ENCODE data around the gene PFAS.

DNA sequence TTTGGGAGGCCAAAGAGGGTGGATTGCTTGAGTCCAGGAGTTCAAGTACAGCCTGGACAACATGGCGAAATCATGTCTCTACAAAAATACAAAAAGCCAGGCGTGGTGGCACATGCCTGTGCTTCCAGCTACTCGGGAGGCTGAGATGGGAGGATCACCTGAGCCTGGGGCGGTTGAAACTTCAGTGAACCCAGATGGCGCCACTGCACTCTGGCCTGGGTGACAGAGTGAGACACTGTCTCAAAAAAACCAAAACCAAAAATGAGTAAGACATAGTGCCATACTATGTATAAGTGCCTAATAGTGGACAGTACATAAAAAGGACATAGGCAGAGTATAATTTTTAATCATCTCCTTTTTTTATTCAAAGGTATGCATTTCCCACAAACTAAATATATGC lies 5.3 kb upstream of the PFAS start:
- TF ChIP-seq, protein P1, sequence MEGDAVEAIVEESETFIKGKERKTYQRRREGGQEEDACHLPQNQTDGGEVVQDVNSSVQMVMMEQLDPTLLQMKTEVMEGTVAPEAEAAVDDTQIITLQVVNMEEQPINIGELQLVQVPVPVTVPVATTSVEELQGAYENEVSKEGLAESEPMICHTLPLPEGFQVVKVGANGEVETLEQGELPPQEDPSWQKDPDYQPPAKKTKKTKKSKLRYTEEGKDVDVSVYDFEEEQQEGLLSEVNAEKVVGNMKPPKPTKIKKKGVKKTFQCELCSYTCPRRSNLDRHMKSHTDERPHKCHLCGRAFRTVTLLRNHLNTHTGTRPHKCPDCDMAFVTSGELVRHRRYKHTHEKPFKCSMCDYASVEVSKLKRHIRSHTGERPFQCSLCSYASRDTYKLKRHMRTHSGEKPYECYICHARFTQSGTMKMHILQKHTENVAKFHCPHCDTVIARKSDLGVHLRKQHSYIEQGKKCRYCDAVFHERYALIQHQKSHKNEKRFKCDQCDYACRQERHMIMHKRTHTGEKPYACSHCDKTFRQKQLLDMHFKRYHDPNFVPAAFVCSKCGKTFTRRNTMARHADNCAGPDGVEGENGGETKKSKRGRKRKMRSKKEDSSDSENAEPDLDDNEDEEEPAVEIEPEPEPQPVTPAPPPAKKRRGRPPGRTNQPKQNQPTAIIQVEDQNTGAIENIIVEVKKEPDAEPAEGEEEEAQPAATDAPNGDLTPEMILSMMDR (IDR thresholded peaks at IDR 0.05; ENCODE audit: insufficient read depth, low read length, poor library complexity, severe bottlenecking), result no peak
- no peak for TF ChIP-seq EZH2phosphoT487 (conservative IDR thresholded peaks at IDR 0.05; ENCODE audit: low read length)
